Subcutaneous adipose tissue (tissue), 4 donors: ENCODE measurements around the gene DLD. TPM values are rescaled to one million over a fixed set of nuclear protein-coding genes. Genes with fewer than 3 reads are reported as not detected.

ENCODE experiments used
- CTCF ChIP-seq: fragments of 450-650 bp; IDR thresholded peaks from one replicate; pipeline ENCODE4 v1.5.1; 2016; ENCODE audit warnings: low read depth, mild to moderate bottlenecking, control low read depth, antibody characterized with exemption, moderate library complexity
- total RNA-seq, 4 donors: library from RNA; depleted of rRNA; stranded (reverse); fragments of >200 nt; gene quantifications; one replicate each; pipeline ENCODE4 v1.1.0, GENCODE V29; 2016

The DLD gene
- total RNA-seq, 4 donors from 2014 or later: 74.0 to 116 (median 100.0) TPM

GRCh38 chr7:107891636-107892366 lies 818 bp downstream of the DLD start:
- no peak for TF ChIP-seq CTCF

- no peak for TF ChIP-seq CTCF
Observed at GRCh38 chr7:107898997-107899594, 8.1 kb downstream of the DLD start.

- TF ChIP-seq CTCF: no peak
Observed at GRCh38 chr7:107900496-107901015, 9.6 kb downstream of the DLD start.

GRCh38 chr7:107902381-107902780 lies 11.4 kb downstream of the DLD start:
- no peak for TF ChIP-seq CTCF

GRCh38 chr7:107907790-107908189 lies 16.8 kb downstream of the DLD start:
- TF ChIP-seq CTCF: no peak

- no peak for TF ChIP-seq CTCF
Observed at GRCh38 chr7:107909445-107909844, 18.5 kb downstream of the DLD start.

- no peak for TF ChIP-seq CTCF
Observed at GRCh38 chr7:107911981-107912380, 21.0 kb downstream of the DLD start.
